HCT116 (cell line): ENCODE data around the gene TBC1D21. TPM values are rescaled to one million over a fixed set of nuclear protein-coding genes. Genes with fewer than 3 reads are reported as not detected.

Experiments
- ATAC-seq: fragments of 200-7000 bp; cut with Tn5 transposase; 2 replicates; pipeline ENCODE4 v1.9.1; 2020; ENCODE audit warnings: mild to moderate bottlenecking, moderate library complexity
- BruUV-seq: library from RNA; stranded (reverse); fragments of 400-500 nt; replicated peaks from 2 replicates; lab custom pipeline; 2021; lab: Mats Ljungman, UMichigan
- CTCF ChIA-PET: fragments of 300-600 bp; sonication (Branson Sonifier 250); formaldehyde crosslinking; loops from one replicate; lab custom pipeline; 2021; ENCODE audit warnings: antibody characterized with exemption; lab: Charles Lee
- POLR2A ChIA-PET: fragments of 300-600, 350-600 bp; sonication (Branson Sonifier 250); formaldehyde crosslinking; loops from one replicate; lab custom pipeline; 2021; ENCODE audit warnings: antibody characterized with exemption; lab: Charles Lee
- RAD21 ChIA-PET, 2 experiments: fragments of 300-600 bp; sonication (Branson Sonifier 250); formaldehyde crosslinking; loops; one replicate each; lab custom pipeline; 2023; ENCODE audit warnings: low total read pairs in 2 of 2; ENCODE audit not compliant: uncharacterized antibody in 2 of 2, unreplicated experiment in 2 of 2, low non-redundant PET in 1 of 2; lab: Charles Lee
- DNase-seq: peaks from one replicate; pipeline ENCODE4 v3.0.0-alpha.2; 2010; ENCODE audit warnings: low read depth, low spot score
- H2AFZ ChIP-seq: fragments of 200-600 bp; shearing (Covaris generic), sonication (generic); 2 replicates; pipeline ENCODE4 v1.6.1; 2017; ENCODE audit warnings: low read depth, mixed run types, mixed read lengths, antibody characterized with exemption, low read length; ENCODE audit not compliant: poor library complexity, severe bottlenecking
- H3K27ac ChIP-seq: 2 replicates; pipeline ENCODE4 v1.5.1; 2012; ENCODE audit warnings: low read depth, low read length
- H3K27me3 ChIP-seq: fragments of 200-600 bp; sonication (generic); 2 replicates; pipeline ENCODE4 v1.6.1; 2016; ENCODE audit warnings: mixed run types, low read length, mixed read lengths; ENCODE audit not compliant: insufficient read depth
- H3K36me3 ChIP-seq, 2 experiments: fragments of 200-500 bp in 1 of 2; fragments of 200-600 bp in 1 of 2; sonication (Bioruptor generic) in 1 of 2; sonication (generic) in 1 of 2; 2 replicates each; pipeline versions ENCODE4 v1.5.1 to v1.6.1; 2014 to 2016; ENCODE audit warnings: low read length in 2 of 2, inconsistent platforms in 1 of 2, mixed read lengths in 1 of 2, mixed run types in 1 of 2; ENCODE audit not compliant: insufficient read depth in 2 of 2, control insufficient read depth in 1 of 2
- H3K4me1 ChIP-seq, 2 experiments: fragments of 200-600 bp in 1 of 2; sonication (generic) in 1 of 2; 2 replicates each; pipeline versions ENCODE4 v1.5.1 to v1.6.1; 2012 to 2017; ENCODE audit warnings: low read length in 2 of 2, inconsistent platforms in 1 of 2, mild to moderate bottlenecking in 1 of 2, mixed read lengths in 1 of 2, mixed run types in 1 of 2, moderate library complexity in 1 of 2; ENCODE audit not compliant: insufficient read depth in 2 of 2, control insufficient read depth in 1 of 2
- H3K4me2 ChIP-seq: fragments of 200-600 bp; sonication (generic); 2 replicates; pipeline ENCODE4 v1.6.1; 2017; ENCODE audit warnings: mixed run types, low read length, mixed read lengths
- H3K4me3 ChIP-seq, 2 experiments: fragments of 200-600 bp in 1 of 2; sonication (generic) in 1 of 2; replicated peaks in 1 of 2; 2 replicates each; pipeline ENCODE4 v1.5.1; 2011 to 2016; ENCODE audit warnings: low read length in 2 of 2, control low read depth in 1 of 2, low read depth in 1 of 2, mild to moderate bottlenecking in 1 of 2, mixed read lengths in 1 of 2, mixed run types in 1 of 2
- H3K79me2 ChIP-seq: fragments of 200-600 bp; sonication (generic); 2 replicates; pipeline ENCODE4 v1.6.1; 2017; ENCODE audit warnings: mild to moderate bottlenecking, mixed run types, low read length, moderate library complexity, mixed read lengths; ENCODE audit not compliant: insufficient read depth
- H3K9ac ChIP-seq: fragments of 200-600 bp; sonication (generic); 2 replicates; pipeline ENCODE4 v1.6.1; 2016; ENCODE audit warnings: low read length, mixed read lengths
- H3K9me2 ChIP-seq: fragments of 200-600 bp; sonication (generic), shearing (Covaris generic); 2 replicates; pipeline ENCODE4 v1.6.1; 2017; ENCODE audit warnings: mixed run types, mild to moderate bottlenecking, moderate library complexity; ENCODE audit not compliant: insufficient read depth
- H3K9me3 ChIP-seq, 2 experiments: fragments of 200-500 bp in 1 of 2; fragments of 200-600 bp in 1 of 2; sonication (Bioruptor generic) in 1 of 2; sonication (generic) in 1 of 2; 2 replicates each; pipeline ENCODE4 v1.6.1; 2014 to 2017; ENCODE audit warnings: low read length in 2 of 2, mixed read lengths in 2 of 2, inconsistent platforms in 1 of 2, low read depth in 1 of 2, mild to moderate bottlenecking in 1 of 2, mixed run types in 1 of 2, moderate library complexity in 1 of 2; ENCODE audit not compliant: control insufficient read depth in 1 of 2, insufficient read depth in 1 of 2
- H4K20me1 ChIP-seq: fragments of 200-600 bp; sonication (generic), shearing (Covaris generic); 2 replicates; pipeline ENCODE4 v1.6.1; 2017; ENCODE audit warnings: mixed run types, mild to moderate bottlenecking, moderate library complexity; ENCODE audit not compliant: insufficient read depth
- ATF3 ChIP-seq: IDR thresholded peaks from 2 replicates; pipeline ENCODE4 v1.6.1; 2012
- CBX3 ChIP-seq: IDR thresholded peaks from 2 replicates; pipeline ENCODE4 v1.6.1; 2012; ENCODE audit warnings: low read depth
- CEBPB ChIP-seq: IDR thresholded peaks from 2 replicates; pipeline ENCODE4 v1.6.1; 2012; ENCODE audit warnings: low read depth
- CTCF ChIP-seq, 3 experiments: fragments of 200-600 bp in 1 of 3; sonication (generic) in 1 of 3; IDR thresholded peaks in 2 of 3; conservative IDR thresholded peaks in 1 of 3; 2 replicates each; pipeline ENCODE4 v1.5.1; 2012 to 2017; ENCODE audit warnings: low read depth in 2 of 3, low read length in 2 of 3, antibody characterized with exemption in 1 of 3, borderline replicate concordance in 1 of 3, control low read depth in 1 of 3, mild to moderate bottlenecking in 1 of 3, mixed read lengths in 1 of 3, mixed run types in 1 of 3, moderate library complexity in 1 of 3; ENCODE audit not compliant: insufficient read depth in 1 of 3
- ELF1 ChIP-seq: IDR thresholded peaks from 2 replicates; pipeline ENCODE4 v1.6.1; 2012; ENCODE audit warnings: low read depth, borderline replicate concordance
- EZH2 ChIP-seq: fragments of 200-600 bp; sonication (generic); IDR thresholded peaks from 2 replicates; pipeline ENCODE4 v1.6.1; 2017; ENCODE audit warnings: antibody characterized with exemption, mixed run types
- JUND ChIP-seq: IDR thresholded peaks from 2 replicates; pipeline ENCODE4 v1.6.1; 2012
- MAX ChIP-seq: IDR thresholded peaks from 2 replicates; pipeline ENCODE4 v1.6.1; 2012
- POLR2A ChIP-seq: IDR thresholded peaks from 2 replicates; pipeline ENCODE4 v1.7.0; 2011; ENCODE audit warnings: borderline replicate concordance; ENCODE audit not compliant: insufficient read depth, insufficient read length; ENCODE audit errors: extremely low read depth
- POLR2AphosphoS5 ChIP-seq: IDR thresholded peaks from 2 replicates; pipeline ENCODE4 v1.6.1; 2011; ENCODE audit warnings: mild to moderate bottlenecking, low read depth, low read length, moderate library complexity
- RAD21 ChIP-seq: IDR thresholded peaks from 2 replicates; pipeline ENCODE4 v1.6.1; 2012; ENCODE audit warnings: low read depth, mild to moderate bottlenecking
- SIN3A ChIP-seq: IDR thresholded peaks from 2 replicates; pipeline ENCODE4 v1.6.1; 2012; ENCODE audit warnings: low read depth
- SP1 ChIP-seq: IDR thresholded peaks from 2 replicates; pipeline ENCODE4 v1.6.1; 2012; ENCODE audit warnings: low read depth
- SRF ChIP-seq: IDR thresholded peaks from 2 replicates; pipeline ENCODE4 v1.6.1; 2012; ENCODE audit warnings: low read depth
- TCF7L2 ChIP-seq: IDR thresholded peaks from 2 replicates; pipeline ENCODE4 v1.7.0; 2011; ENCODE audit warnings: borderline replicate concordance, inconsistent platforms; ENCODE audit not compliant: insufficient read depth, insufficient read length; ENCODE audit errors: extremely low read depth
- YY1 ChIP-seq: IDR thresholded peaks from 2 replicates; pipeline ENCODE4 v1.6.1; 2011; ENCODE audit warnings: low read length, low read depth, moderate library complexity, mild to moderate bottlenecking; ENCODE audit not compliant: insufficient replicate concordance; ENCODE audit errors: extremely low read depth
- ZNF274 ChIP-seq: fragments of 200-500 bp; sonication (Bioruptor generic); IDR thresholded peaks from 2 replicates; pipeline ENCODE4 v1.6.1; 2014; ENCODE audit warnings: mild to moderate bottlenecking, low read depth, low read length, inconsistent platforms
- intact Hi-C: fragments of 100-400 bp; cut with micrococcal nuclease; formaldehyde crosslinking; loops from 2 replicates; pipeline ENCODE4 v1.10.0; 2022
- total RNA-seq: library from RNA; stranded (reverse); gene quantifications from one replicate; pipeline ENCODE4 v1.2.1, GENCODE V29; 2021; ENCODE audit not compliant: unreplicated experiment

TBC1D21 gene
- total RNA-seq, 1 experiment from 2014 or later = not detected

- no peak overlapping the region for H3K4me2 ChIP-seq
- TF ChIP-seq RAD21 = no peak
- no peak for TF ChIP-seq POLR2AphosphoS5
- TF ChIP-seq SIN3A = no peak
- TF ChIP-seq TCF7L2 = no peak
- TF ChIP-seq CBX3 = no peak
- no peak for TF ChIP-seq SRF
- TF ChIP-seq POLR2A = no peak
- TF ChIP-seq ATF3 = no peak
- no peak for TF ChIP-seq MAX
- TF ChIP-seq YY1 = no peak
- no peak for TF ChIP-seq CEBPB
- TF ChIP-seq ZNF274 = no peak
- TF ChIP-seq SP1 = no peak
- no peak for TF ChIP-seq JUND
- TF ChIP-seq ELF1 = no peak
- no peak for TF ChIP-seq CTCF (IDR thresholded peaks at IDR 0.05 in 2 of 3, conservative IDR thresholded peaks at IDR 0.05 in 1 of 3; ENCODE audit: borderline replicate concordance in 1 of 3, insufficient read depth in 1 of 3, low read depth in 2 of 3, low read length in 2 of 3)
- TF ChIP-seq EZH2 = no peak
- ATAC-seq = no peak
- no peak overlapping the region for H2AFZ ChIP-seq
- no peaks in the 10 kb centered on the region for H3K36me3 ChIP-seq
- no peaks in the 10 kb centered on the region for H3K9me2 ChIP-seq
- no peak overlapping the region for H3K9ac ChIP-seq
- ChIA-PET RAD21 (no interaction called here), POLR2A (no interaction called here), CTCF (no interaction called here)
- H3K27me3 ChIP-seq = no peaks in the 10 kb centered on the region
- H3K9me3 ChIP-seq = no peaks in the 10 kb centered on the region
- no peaks in the 10 kb centered on the region for H4K20me1 ChIP-seq
- DNase-seq = no peak
- peaks cover 15 to 27% of the 10 kb centered on the region in 2 experiments for H3K4me1 ChIP-seq
- H3K27ac ChIP-seq = no peak overlapping the region
- BruUV-seq = no TSS peak
- intact Hi-C loops = no loop called here
- no peaks in the 10 kb centered on the region for H3K79me2 ChIP-seq
- H3K4me3 ChIP-seq = no peak overlapping the region
These were observed 57.0 kb downstream of the TBC1D21 start for GRCh38 chr15:73930371-73930770.
